Measurements from ENCODE around the gene OR51B6. TPM values are rescaled to one million over a fixed set of nuclear protein-coding genes. Genes with fewer than 3 reads are reported as not detected.
"Not testable (repeated sequence)": the region's sequence is repeated elsewhere in the genome, so short reads cannot be mapped to it uniquely, and the experiment has no call there.

Gene OR51B6
- not detected in 2 replicates for total RNA-seq (2014; rRNA removed; shearing (Covaris generic))

- no peak for DNase-seq (ENCODE audit: low read depth)
Measured at GRCh38 chr11:5351208-5351607, at the start of gene OR51B6. Gene OR51B6 (plus strand): TSS chr11:5351508. CDS start chr11:5351508, 0 bp downstream.

GRCh38 chr11:5301846-5302245 is 49.5 kb upstream of the OR51B6 start, which contains the start of gene OR51B4:
Gene OR51B4 (minus strand): TSS chr11:5301946. CDS start chr11:5301946, 0 bp downstream.
- no peak for DNase-seq (ENCODE audit: low read depth)

GRCh38 chr11:5303626-5304025 is 47.7 kb upstream of the OR51B6 start:
- DNase-seq (ENCODE audit: low read depth), result no peak

- no peak for DNase-seq (ENCODE audit: low read depth)
Measured at GRCh38 chr11:5304046-5304445, 47.3 kb upstream of the OR51B6 start.

- DNase-seq (ENCODE audit: low read depth), result no peak
Measured at GRCh38 chr11:5307256-5308019, 43.9 kb upstream of the OR51B6 start.

- no peak for DNase-seq (ENCODE audit: low read depth)
Measured at GRCh38 chr11:5310423-5310822, 40.9 kb upstream of the OR51B6 start.

- DNase-seq (ENCODE audit: low read depth), result not testable (repeated sequence)
Measured at GRCh38 chr11:5313326-5314023, 37.8 kb upstream of the OR51B6 start.

GRCh38 chr11:5317292-5317691 is 34.0 kb upstream of the OR51B6 start:
- no peak for DNase-seq (ENCODE audit: low read depth)

- no peak for DNase-seq (ENCODE audit: low read depth)
Measured at GRCh38 chr11:5324197-5324596, 27.1 kb upstream of the OR51B6 start, which contains the start of gene OR51B2. Gene OR51B2 (minus strand): TSS chr11:5324297. CDS start chr11:5324297, 0 bp downstream.

- DNase-seq (ENCODE audit: low read depth), result no peak
Measured at GRCh38 chr11:5335170-5335569, 16.1 kb upstream of the OR51B6 start.

- DNase-seq (ENCODE audit: low read depth), result peak; percentile 10
Measured at GRCh38 chr11:5336331-5336730, 15.0 kb upstream of the OR51B6 start.

GRCh38 chr11:5337253-5337652 is 14.1 kb upstream of the OR51B6 start:
- not testable (repeated sequence) for DNase-seq (ENCODE audit: low read depth)

- DNase-seq (ENCODE audit: low read depth), result no peak
Measured at GRCh38 chr11:5339771-5340322, 11.5 kb upstream of the OR51B6 start.

- no peak for DNase-seq (ENCODE audit: low read depth)
Measured at GRCh38 chr11:5343474-5344335, 7.6 kb upstream of the OR51B6 start, which contains the start of gene OR51B5. Gene OR51B5 (minus strand): TSS chr11:5343524. CDS start chr11:5343524, 0 bp downstream.

- no peak for DNase-seq (ENCODE audit: low read depth)
Measured at GRCh38 chr11:5345831-5346230, 5.5 kb upstream of the OR51B6 start.

- no peak for DNase-seq (ENCODE audit: low read depth)
Measured at GRCh38 chr11:5348551-5349194, 2.6 kb upstream of the OR51B6 start.

- no peak for DNase-seq (ENCODE audit: low read depth)
Measured at GRCh38 chr11:5349550-5349949, 1.8 kb upstream of the OR51B6 start.

- DNase-seq (ENCODE audit: low read depth), result not testable (repeated sequence)
Measured at GRCh38 chr11:5356031-5356430, 4.7 kb downstream of the OR51B6 start.

GRCh38 chr11:5362017-5362625 is 10.8 kb downstream of the OR51B6 start:
- no peak for DNase-seq (ENCODE audit: low read depth)

- no peak for DNase-seq (ENCODE audit: low read depth)
Measured at GRCh38 chr11:5363679-5364078, 12.4 kb downstream of the OR51B6 start.

- peak; percentile 82 for DNase-seq (ENCODE audit: low read depth)
Measured at GRCh38 chr11:5364214-5364613, 12.9 kb downstream of the OR51B6 start.
